Testis (tissue), 3 donors: ENCODE measurements around the gene ZNF335. TPM values are rescaled to one million over a fixed set of nuclear protein-coding genes. Genes with fewer than 3 reads are reported as not detected.
A peak's percentile ranks its signal among the peaks of the same experiment; 100 is the strongest.

ENCODE experiments used
- DNase-seq: peaks from one replicate; pipeline ENCODE4 v3.0.0-alpha.2; 2019
- H3K27ac ChIP-seq, 2 donors: fragments of 200-600 bp; sonication (generic); one replicate each; pipeline ENCODE4 v1.5.1; 2019
- H3K27me3 ChIP-seq: fragments of 200-600 bp; sonication (generic); one replicate; pipeline ENCODE4 v1.5.1; 2019
- H3K36me3 ChIP-seq: fragments of 200-600 bp; sonication (generic); one replicate; pipeline ENCODE4 v1.5.1; 2017; ENCODE audit warnings: low read depth; ENCODE audit errors: missing control alignments
- H3K4me1 ChIP-seq: fragments of 200-600 bp; sonication (generic); one replicate; pipeline ENCODE4 v1.5.1; 2019
- H3K4me3 ChIP-seq, 2 donors: fragments of 200-600 bp; sonication (generic); one replicate each; pipeline ENCODE4 v1.5.1; 2017 to 2019
- H3K9me3 ChIP-seq: fragments of 200-600 bp; sonication (generic); one replicate; pipeline ENCODE4 v1.5.1; 2017
- POLR2A ChIP-seq: fragments of 450-650 bp; IDR thresholded peaks from one replicate; pipeline ENCODE4 v1.6.1; 2017; ENCODE audit warnings: antibody characterized with exemption, mild to moderate bottlenecking, moderate library complexity
- WGBS, 2 donors: methylation state at CpG; one replicate each; pipeline ENCODE4 v1.1.5; 2018; 5-methylcytosine and 5-hydroxymethylcytosine counted together
- intact Hi-C: fragments of 100-400 bp; cut with DNase I; formaldehyde crosslinking; loops from one replicate; pipeline ENCODE4 v1.15.1; 2023; ENCODE audit warnings: low total_unique reads
- polyA plus RNA-seq: library from polyadenylated mRNA; stranded (reverse); fragments of 350-450 nt; fragmentation: Illumina TruSeq; extraction: RNeasy Lipid Tissue Mini Kit (QIAGEN cat#74804); gene quantifications from one replicate; pipeline ENCODE4 v1.2.3, GENCODE V29; 2014; ENCODE audit warnings: low read depth, low replicate concordance; ENCODE audit not compliant: insufficient read depth
- total RNA-seq, 2 donors: library from RNA; depleted of rRNA; stranded (reverse); fragments of >200 nt; gene quantifications; one replicate each; pipeline ENCODE4 v1.2.3, GENCODE V29; 2016
- TF ChIP-seq, protein P1 (sequence below), 3 experiments: fragments of 450-650 bp in 2 of 3; fragments of 200-600 bp in 1 of 3; sonication (generic) in 1 of 3; IDR thresholded peaks; one replicate each; pipeline ENCODE4 v1.5.1; 2016 to 2019; ENCODE audit warnings: antibody characterized with exemption in 3 of 3, mild to moderate bottlenecking in 2 of 3, moderate library complexity in 1 of 3

Gene ZNF335
- total and polyA plus RNA-seq, 3 donors from 2014 or later = 25.3 to 53.5 (median 50.5) TPM

- Histone ChIP-seq H3K36me3 (no peaks in the 10 kb centered on the region), H3K27me3 (peaks cover 6% of the 10 kb centered on the region), H3K9me3 (no peaks in the 10 kb centered on the region), H3K27ac (no peak overlapping the region), H3K4me3 (no peak overlapping the region), H3K4me1 (peaks cover 5% of the 10 kb centered on the region)
- 63 to 68% methylated on average over 4 of the region's 4 CpGs for WGBS, 2 donors
- intact Hi-C loops = no loop called here
- no peak for DNase-seq
- no peak for TF ChIP-seq POLR2A
- TF ChIP-seq, protein P1, sequence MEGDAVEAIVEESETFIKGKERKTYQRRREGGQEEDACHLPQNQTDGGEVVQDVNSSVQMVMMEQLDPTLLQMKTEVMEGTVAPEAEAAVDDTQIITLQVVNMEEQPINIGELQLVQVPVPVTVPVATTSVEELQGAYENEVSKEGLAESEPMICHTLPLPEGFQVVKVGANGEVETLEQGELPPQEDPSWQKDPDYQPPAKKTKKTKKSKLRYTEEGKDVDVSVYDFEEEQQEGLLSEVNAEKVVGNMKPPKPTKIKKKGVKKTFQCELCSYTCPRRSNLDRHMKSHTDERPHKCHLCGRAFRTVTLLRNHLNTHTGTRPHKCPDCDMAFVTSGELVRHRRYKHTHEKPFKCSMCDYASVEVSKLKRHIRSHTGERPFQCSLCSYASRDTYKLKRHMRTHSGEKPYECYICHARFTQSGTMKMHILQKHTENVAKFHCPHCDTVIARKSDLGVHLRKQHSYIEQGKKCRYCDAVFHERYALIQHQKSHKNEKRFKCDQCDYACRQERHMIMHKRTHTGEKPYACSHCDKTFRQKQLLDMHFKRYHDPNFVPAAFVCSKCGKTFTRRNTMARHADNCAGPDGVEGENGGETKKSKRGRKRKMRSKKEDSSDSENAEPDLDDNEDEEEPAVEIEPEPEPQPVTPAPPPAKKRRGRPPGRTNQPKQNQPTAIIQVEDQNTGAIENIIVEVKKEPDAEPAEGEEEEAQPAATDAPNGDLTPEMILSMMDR (IDR thresholded peaks at IDR 0.05) = no peak
Measured at GRCh38 chr20:46007671-46008070, 35.7 kb upstream of the ZNF335 start.

GRCh38 chr20:46006964-46007363 is 35.0 kb upstream of the ZNF335 start:
- intact Hi-C loops = no loop called here
- 88 to 91% methylated on average over 11 of the region's 11 CpGs for WGBS, 2 donors
- Histone ChIP-seq H3K27me3 (peaks cover 6% of the 10 kb centered on the region), H3K9me3 (no peaks in the 10 kb centered on the region), H3K27ac (no peak overlapping the region), H3K36me3 (no peaks in the 10 kb centered on the region), H3K4me3 (no peak overlapping the region), H3K4me1 (peaks cover 5% of the 10 kb centered on the region)
- no peak for DNase-seq
- TF ChIP-seq POLR2A = no peak
- TF ChIP-seq, protein P1 (IDR thresholded peaks at IDR 0.05) = no peak

DNA sequence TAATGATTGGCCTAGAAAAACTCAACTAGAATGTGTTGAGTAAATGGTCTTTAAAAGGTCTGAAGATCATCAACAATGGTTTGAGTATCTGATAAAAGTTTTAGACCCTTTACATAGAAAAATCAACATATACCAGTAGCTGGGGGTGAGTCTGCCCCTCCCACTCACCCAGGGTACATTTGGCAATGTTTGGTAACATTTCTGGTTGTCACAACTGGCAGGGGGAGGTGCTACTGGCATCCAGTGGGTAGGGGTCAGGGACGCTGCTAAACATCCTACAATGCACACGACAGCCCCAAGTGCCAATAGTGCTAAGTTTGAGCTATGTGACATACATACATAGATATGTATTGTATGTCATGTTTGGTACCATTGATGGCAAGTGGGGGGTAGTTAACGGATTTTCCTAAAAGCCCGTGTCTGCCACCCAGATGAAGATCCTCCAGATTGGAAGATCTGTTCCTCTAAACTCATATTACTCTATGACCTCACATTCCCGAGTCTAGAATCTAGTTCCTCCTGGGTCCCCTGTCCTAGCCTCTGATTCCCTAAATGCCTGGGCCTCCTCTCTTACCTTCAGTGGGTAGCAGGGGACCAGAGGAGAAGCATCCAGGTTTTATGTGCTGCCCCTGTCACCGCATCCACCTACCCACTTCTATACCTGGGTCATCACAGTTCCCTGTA is 34.2 kb upstream of the ZNF335 start:
- WGBS, 2 donors = 85 to 88% methylated on average over 6 of the region's 6 CpGs
- H3K36me3 ChIP-seq = no peaks in the 10 kb centered on the region
- H3K4me1 ChIP-seq = peaks cover 5% of the 10 kb centered on the region
- no peak for DNase-seq
- H3K9me3 ChIP-seq = no peaks in the 10 kb centered on the region
- intact Hi-C loops = no loop called here
- H3K4me3 ChIP-seq = no peak overlapping the region
- TF ChIP-seq POLR2A = no peak
- TF ChIP-seq, protein P1 (IDR thresholded peaks at IDR 0.05) = no peak
- H3K27ac ChIP-seq = no peak overlapping the region
- H3K27me3 ChIP-seq = peaks cover 2% of the 10 kb centered on the region

DNA sequence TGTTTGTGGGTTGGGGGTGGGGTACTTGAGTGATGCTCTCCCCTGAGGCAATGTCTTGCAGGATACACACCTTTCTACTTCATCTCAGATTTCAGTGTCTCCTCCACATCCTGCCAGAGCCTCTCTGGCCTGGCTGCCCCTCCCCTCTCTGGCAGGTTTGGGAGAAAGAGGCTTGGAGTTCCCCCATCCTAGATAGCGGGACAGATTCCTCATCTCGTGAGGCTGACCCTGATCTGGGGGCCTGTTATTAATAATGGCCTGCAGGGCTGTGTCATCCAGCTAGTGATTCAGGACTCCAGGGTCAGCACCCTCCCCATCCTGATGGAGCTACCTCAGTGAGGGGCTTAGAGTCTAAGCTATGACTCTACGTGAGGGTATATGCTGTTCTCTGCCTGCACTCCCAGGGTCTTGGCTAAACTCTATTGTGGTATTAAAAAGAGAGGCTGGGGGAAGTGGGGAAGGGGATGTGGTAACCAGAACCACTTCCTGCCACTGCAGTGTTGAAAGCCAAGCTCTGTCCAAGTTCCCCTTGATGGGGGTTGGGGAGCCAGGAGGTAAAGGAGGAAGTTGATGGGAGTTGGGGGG is 33.0 kb upstream of the ZNF335 start:
- no peaks in the 10 kb centered on the region for H3K36me3 ChIP-seq
- WGBS, 2 donors = 45 to 61% methylated on average over 3 of the region's 3 CpGs
- no peaks in the 10 kb centered on the region for H3K9me3 ChIP-seq
- intact Hi-C loops = no loop called here
- H3K4me1 ChIP-seq = peaks cover 5% of the 10 kb centered on the region
- H3K27me3 ChIP-seq = no peaks in the 10 kb centered on the region
- TF ChIP-seq, protein P1 (IDR thresholded peaks at IDR 0.05) = no peak
- TF ChIP-seq POLR2A = no peak
- H3K27ac ChIP-seq = no peak overlapping the region
- no peak overlapping the region for H3K4me3 ChIP-seq
- no peak for DNase-seq

DNA sequence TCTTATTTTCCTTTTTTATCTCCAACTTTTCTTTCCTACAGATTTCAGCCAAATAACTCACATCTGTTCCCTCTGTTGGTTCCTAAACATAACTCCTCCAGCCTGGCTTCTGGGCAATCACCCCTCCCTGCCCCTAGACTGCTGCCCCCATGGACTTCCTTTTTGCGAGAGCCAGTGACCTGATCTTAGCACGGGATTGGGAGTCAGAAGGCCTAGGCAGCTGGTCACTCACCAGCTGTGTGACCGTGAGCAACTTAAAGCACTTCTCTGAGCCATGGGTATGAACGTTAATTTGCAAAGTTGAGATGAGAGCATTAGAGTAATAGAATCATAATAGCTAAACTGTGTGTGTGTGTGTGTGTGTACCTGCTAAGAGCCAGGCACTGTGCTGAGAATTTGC is 32.2 kb upstream of the ZNF335 start:
- 46 to 54% methylated on average over 4 of the region's 4 CpGs for WGBS, 2 donors
- DNase-seq = peak; percentile 28
- Histone ChIP-seq H3K9me3 (no peaks in the 10 kb centered on the region), H3K4me1 (peaks cover 5% of the 10 kb centered on the region), H3K36me3 (no peaks in the 10 kb centered on the region), H3K4me3 (no peak overlapping the region), H3K27me3 (no peaks in the 10 kb centered on the region), H3K27ac (no peak overlapping the region)
- no peak for TF ChIP-seq POLR2A
- TF ChIP-seq, protein P1 (IDR thresholded peaks at IDR 0.05) = no peak
- intact Hi-C loops = no loop called here
